Loucy (cell line): Measurements from ENCODE around the gene SMIM45.

ENCODE experiments used
- H2AFZ ChIP-seq: fragments of 200-600 bp; sonication (generic); 2 replicates; pipeline ENCODE4 v1.6.0; 2016; ENCODE audit warnings: antibody characterized with exemption, mild to moderate bottlenecking, low read length, moderate library complexity
- H3F3A ChIP-seq: fragments of 200-600 bp; 2 replicates; pipeline ENCODE4 v1.6.0; 2016; ENCODE audit warnings: antibody characterized with exemption, low read depth, mild to moderate bottlenecking
- H3K27me3 ChIP-seq: fragments of 200-600 bp; sonication (generic); 2 replicates; pipeline ENCODE4 v1.6.1; 2014; ENCODE audit warnings: low read length, mild to moderate bottlenecking; ENCODE audit not compliant: insufficient read depth, poor library complexity, severe bottlenecking
- H3K36me3 ChIP-seq: fragments of 200-600 bp; sonication (generic); 2 replicates; pipeline ENCODE4 v1.6.1; 2016; ENCODE audit warnings: low read length; ENCODE audit not compliant: insufficient read depth
- H3K4me1 ChIP-seq: fragments of 200-600 bp; sonication (generic); 2 replicates; pipeline ENCODE4 v1.5.1; 2014; ENCODE audit warnings: low read length, mild to moderate bottlenecking; ENCODE audit not compliant: insufficient read depth, poor library complexity, severe bottlenecking
- H3K4me2 ChIP-seq: fragments of 200-600 bp; sonication (generic); 2 replicates; pipeline ENCODE4 v1.6.0; 2014; ENCODE audit warnings: antibody characterized with exemption, low read length, low read depth, mild to moderate bottlenecking; ENCODE audit not compliant: poor library complexity, severe bottlenecking
- H3K4me3 ChIP-seq: fragments of 200-600 bp; sonication (generic); 2 replicates; pipeline ENCODE4 v1.5.1; 2014; ENCODE audit warnings: low read length, mild to moderate bottlenecking, mixed read lengths; ENCODE audit not compliant: poor library complexity, severe bottlenecking
- H3K79me2 ChIP-seq: fragments of 200-600 bp; sonication (generic); 2 replicates; pipeline ENCODE4 v1.6.1; 2014; ENCODE audit warnings: low read length; ENCODE audit not compliant: insufficient read depth
- H3K9ac ChIP-seq: fragments of 200-600 bp; sonication (generic); 2 replicates; pipeline ENCODE4 v1.6.0; 2014; ENCODE audit warnings: mild to moderate bottlenecking, low read depth, low read length, moderate library complexity; ENCODE audit not compliant: poor library complexity, severe bottlenecking
- H3K9me2 ChIP-seq: fragments of 200-600 bp; sonication (generic); replicated peaks from 2 replicates; pipeline ENCODE4 v1.6.1; 2016; ENCODE audit warnings: low read depth, low read length, mixed read lengths
- H3K9me3 ChIP-seq: fragments of 200-600 bp; sonication (generic); 2 replicates; pipeline ENCODE4 v1.6.1; 2014; ENCODE audit warnings: mild to moderate bottlenecking, antibody characterized with exemption, low read length, low read depth; ENCODE audit not compliant: insufficient read depth
- H4K20me1 ChIP-seq: fragments of 200-600 bp; sonication (generic); 2 replicates; pipeline ENCODE4 v1.6.0; 2014; ENCODE audit warnings: antibody characterized with exemption, low read length, mild to moderate bottlenecking; ENCODE audit not compliant: insufficient read depth, poor library complexity, severe bottlenecking
- EZH2phosphoT487 ChIP-seq: fragments of 200-600 bp; IDR thresholded peaks from 2 replicates; pipeline ENCODE4 v1.6.1; 2018; ENCODE audit warnings: antibody characterized with exemption, mild to moderate bottlenecking, moderate library complexity, borderline replicate concordance
- TF ChIP-seq, protein P1 (sequence below): fragments of 200-600 bp; sonication (generic); conservative IDR thresholded peaks from 2 replicates; pipeline ENCODE4 v1.5.1; 2014; ENCODE audit warnings: mild to moderate bottlenecking, antibody characterized with exemption, low read length

Gene SMIM45

GRCh38 chr22:41940832-41941765 lies 10.9 kb upstream of the SMIM45 start:
- peak overlapping the region; percentile 50 for H3K4me3 ChIP-seq
- peaks cover 46% of the 10 kb centered on the region for H3K36me3 ChIP-seq
- no peaks in the 10 kb centered on the region for H3K9me2 ChIP-seq
- H3K4me1 ChIP-seq = peaks cover 29% of the 10 kb centered on the region
- H4K20me1 ChIP-seq = peaks cover 27% of the 10 kb centered on the region
- H3F3A ChIP-seq = 0 out of 2 replicates have a peak, but pooled peaks cover 2% of the 10 kb centered on the region
- no peak overlapping the region for H2AFZ ChIP-seq
- peak overlapping the region; percentile 41 for H3K9ac ChIP-seq
- no peaks in the 10 kb centered on the region for H3K9me3 ChIP-seq
- H3K4me2 ChIP-seq = peak overlapping the region; percentile 66
- TF ChIP-seq, protein P1, sequence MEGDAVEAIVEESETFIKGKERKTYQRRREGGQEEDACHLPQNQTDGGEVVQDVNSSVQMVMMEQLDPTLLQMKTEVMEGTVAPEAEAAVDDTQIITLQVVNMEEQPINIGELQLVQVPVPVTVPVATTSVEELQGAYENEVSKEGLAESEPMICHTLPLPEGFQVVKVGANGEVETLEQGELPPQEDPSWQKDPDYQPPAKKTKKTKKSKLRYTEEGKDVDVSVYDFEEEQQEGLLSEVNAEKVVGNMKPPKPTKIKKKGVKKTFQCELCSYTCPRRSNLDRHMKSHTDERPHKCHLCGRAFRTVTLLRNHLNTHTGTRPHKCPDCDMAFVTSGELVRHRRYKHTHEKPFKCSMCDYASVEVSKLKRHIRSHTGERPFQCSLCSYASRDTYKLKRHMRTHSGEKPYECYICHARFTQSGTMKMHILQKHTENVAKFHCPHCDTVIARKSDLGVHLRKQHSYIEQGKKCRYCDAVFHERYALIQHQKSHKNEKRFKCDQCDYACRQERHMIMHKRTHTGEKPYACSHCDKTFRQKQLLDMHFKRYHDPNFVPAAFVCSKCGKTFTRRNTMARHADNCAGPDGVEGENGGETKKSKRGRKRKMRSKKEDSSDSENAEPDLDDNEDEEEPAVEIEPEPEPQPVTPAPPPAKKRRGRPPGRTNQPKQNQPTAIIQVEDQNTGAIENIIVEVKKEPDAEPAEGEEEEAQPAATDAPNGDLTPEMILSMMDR = peak; percentile 84
- no peak for TF ChIP-seq EZH2phosphoT487
- H3K79me2 ChIP-seq = peaks cover 63% of the 10 kb centered on the region
- H3K27me3 ChIP-seq = no peaks in the 10 kb centered on the region

GRCh38 chr22:41943661-41944209 lies 8.2 kb upstream of the SMIM45 start:
- no peaks in the 10 kb centered on the region for H3K9me2 ChIP-seq
- H3K4me1 ChIP-seq = peaks cover 44% of the 10 kb centered on the region
- H3K9ac ChIP-seq = peak overlapping the region; percentile 95
- peaks cover 81% of the 10 kb centered on the region for H3K79me2 ChIP-seq
- H3K4me2 ChIP-seq = peak overlapping the region; percentile 37
- peaks cover 33% of the 10 kb centered on the region for H3K36me3 ChIP-seq
- peaks cover 28% of the 10 kb centered on the region for H4K20me1 ChIP-seq
- no peak overlapping the region for H3K4me3 ChIP-seq
- H3K27me3 ChIP-seq = no peaks in the 10 kb centered on the region
- H3F3A ChIP-seq = 0 out of 2 replicates have a peak, but pooled peaks cover 2% of the 10 kb centered on the region
- H2AFZ ChIP-seq = no peak overlapping the region
- no peaks in the 10 kb centered on the region for H3K9me3 ChIP-seq
- TF ChIP-seq, protein P1 = no peak
- TF ChIP-seq EZH2phosphoT487 = no peak

GRCh38 chr22:41946629-41947423 lies 5.1 kb upstream of the SMIM45 start, which contains the start of gene CENPM:
TSS of gene CENPM (minus strand) at chr22:41947152. CDS start at chr22:41947076, 76 bp downstream.
- Histone ChIP-seq H3F3A (no peaks in the 10 kb centered on the region), H2AFZ (peak within 1 kb of the TSS; percentile 83), H3K9me3 (no peaks in the 10 kb centered on the region), H3K9ac (peak within 1 kb of the TSS; percentile 95), H3K36me3 (peaks cover 21% of the 10 kb centered on the region), H3K4me2 (peak within 1 kb of the TSS; percentile 89), H3K4me1 (peaks cover 49% of the 10 kb centered on the region), H3K79me2 (peaks cover 62% of the 10 kb centered on the region), H3K4me3 (peak within 1 kb of the TSS; percentile 84), H3K9me2 (no peaks in the 10 kb centered on the region), H4K20me1 (peaks cover 14% of the 10 kb centered on the region), H3K27me3 (no peaks in the 10 kb centered on the region)
- TF ChIP-seq EZH2phosphoT487 = no peak
- TF ChIP-seq, protein P1 = no peak
